Right lobe of liver (tissue), 4 donors: ENCODE results near the gene ITPKA.

Source experiments
- CTCF ChIP-seq, 4 donors: fragments of 200-600 bp in 3 of 4; fragments of 450-650 bp in 1 of 4; IDR thresholded peaks; one replicate each; pipeline versions ENCODE4 v1.5.1 to v1.8.0; 2016 to 2022; ENCODE audit warnings: antibody characterized with exemption in 4 of 4, mild to moderate bottlenecking in 2 of 4
- POLR2A ChIP-seq: fragments of 450-650 bp; IDR thresholded peaks from one replicate; pipeline ENCODE4 v1.6.1; 2017; ENCODE audit warnings: antibody characterized with exemption, mild to moderate bottlenecking
- donor health status: DM: no; HTN: no; CAD: no.
- donor health status: DM: no; HTN: no; CAD: no.
- donor health status: DM: no; HTN: yes; CAD: no.

DNA sequence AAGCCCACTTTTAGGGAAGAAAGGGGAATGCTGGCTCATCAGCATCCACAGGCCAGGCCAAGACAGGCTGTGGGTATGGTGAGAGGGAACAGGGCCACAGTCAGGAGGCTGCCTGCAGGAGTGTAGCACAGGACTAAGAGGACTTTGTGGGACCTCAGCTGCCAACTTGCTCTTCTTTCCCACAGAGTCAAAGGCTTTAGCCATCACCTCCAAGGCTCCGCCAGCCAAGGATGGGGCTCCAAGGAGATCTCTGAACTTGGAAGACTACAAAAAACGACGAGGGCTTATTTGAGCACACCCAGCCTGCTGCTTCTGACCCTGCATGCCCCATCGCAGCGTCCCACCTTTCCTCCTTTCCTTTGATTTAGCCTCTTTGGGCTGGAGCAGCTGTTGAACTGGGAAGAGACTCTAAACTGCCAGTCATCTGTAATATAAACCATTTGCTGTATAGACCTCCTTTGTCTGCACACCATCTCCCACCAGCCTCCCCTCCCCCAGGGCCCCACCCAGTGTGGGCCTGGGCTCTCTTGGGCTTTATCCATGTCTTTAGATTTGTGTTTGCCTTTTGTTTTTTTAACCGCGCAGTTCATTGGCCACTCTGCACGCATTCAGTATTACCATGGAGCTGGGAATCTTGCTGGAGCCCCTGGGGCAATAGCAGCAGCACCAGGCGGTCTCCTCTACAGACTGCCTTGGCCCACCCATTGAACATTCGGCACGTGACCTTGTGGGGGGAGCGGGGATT is 13.1 kb upstream of the ITPKA start:
- TF ChIP-seq CTCF (IDR thresholded peaks at IDR 0.05) (no peak), POLR2A (no peak)
